HG02852 (cell line): ENCODE results near the gene CSNK1D.
"Not testable (repeated sequence)": the region's sequence is repeated elsewhere in the genome, so short reads cannot be mapped to it uniquely, and the experiment has no call there.

Source experiments
- ATAC-seq: cut with Tn5 transposase; IDR thresholded peaks from one replicate; pipeline ENCODE4 v1.9.1; 2021; ENCODE audit warnings: mild to moderate bottlenecking, moderate library complexity; ENCODE audit not compliant: unreplicated experiment

The CSNK1D gene

GRCh38 chr17:82195675-82196672 lies 77.5 kb downstream of the CSNK1D start:
- no peak for ATAC-seq

GRCh38 chr17:82194765-82195164 lies 78.7 kb downstream of the CSNK1D start:
- ATAC-seq = no peak

GRCh38 chr17:82193520-82194220 lies 79.8 kb downstream of the CSNK1D start:
- no peak for ATAC-seq

DNA sequence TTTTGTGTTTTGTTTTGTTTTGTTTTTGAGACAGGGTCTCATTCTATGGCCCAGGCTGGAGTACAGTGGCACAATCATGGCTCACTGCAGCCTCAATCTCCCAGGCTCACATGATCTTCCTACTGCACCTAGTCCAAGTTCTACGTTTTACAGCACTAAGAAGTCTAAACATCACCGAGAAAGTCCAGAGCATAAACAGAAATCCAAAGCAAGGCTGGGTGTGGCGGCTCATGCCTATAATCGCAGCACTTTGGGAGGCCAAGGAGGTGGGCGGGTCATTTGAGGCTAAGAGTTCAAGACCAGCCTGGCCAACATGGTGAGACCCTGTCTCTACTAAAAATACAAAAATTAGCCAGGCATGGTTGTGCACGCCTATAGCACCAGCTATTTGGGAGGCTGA lies 80.5 kb downstream of the CSNK1D start:
- ATAC-seq = not testable (repeated sequence)
